Testis (tissue), 2 donors: ENCODE measurements around the gene NHSL2.

Experiments
- POLR2A ChIP-seq: fragments of 450-650 bp; IDR thresholded peaks from one replicate; pipeline ENCODE4 v1.6.1; 2017; ENCODE audit warnings: antibody characterized with exemption, mild to moderate bottlenecking, moderate library complexity
- TF ChIP-seq, protein P1 (sequence below), 3 experiments: fragments of 450-650 bp in 2 of 3; fragments of 200-600 bp in 1 of 3; sonication (generic) in 1 of 3; IDR thresholded peaks; one replicate each; pipeline ENCODE4 v1.5.1; 2016 to 2019; ENCODE audit warnings: antibody characterized with exemption in 3 of 3, mild to moderate bottlenecking in 2 of 3, moderate library complexity in 1 of 3

DNA sequence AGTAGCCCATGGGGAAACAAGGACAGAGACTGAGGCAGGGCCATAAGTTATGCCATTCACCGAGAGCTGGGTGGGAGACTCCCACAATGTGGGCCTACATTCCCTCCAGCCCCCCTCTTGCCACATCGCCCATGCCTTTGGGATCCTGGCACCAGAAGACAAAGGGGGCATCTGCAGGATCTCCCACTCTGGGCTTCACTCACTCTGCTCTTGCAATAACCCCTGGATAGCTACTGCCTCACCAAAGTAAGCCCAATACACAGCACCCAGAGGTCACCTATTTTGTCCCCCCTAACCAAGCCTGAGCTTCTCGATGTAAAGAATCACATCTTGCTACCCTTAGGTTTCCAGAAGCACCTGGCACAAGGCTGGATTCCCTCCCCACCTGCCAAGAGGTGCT lies 221.8 kb downstream of the NHSL2 start:
- TF ChIP-seq, protein P1, sequence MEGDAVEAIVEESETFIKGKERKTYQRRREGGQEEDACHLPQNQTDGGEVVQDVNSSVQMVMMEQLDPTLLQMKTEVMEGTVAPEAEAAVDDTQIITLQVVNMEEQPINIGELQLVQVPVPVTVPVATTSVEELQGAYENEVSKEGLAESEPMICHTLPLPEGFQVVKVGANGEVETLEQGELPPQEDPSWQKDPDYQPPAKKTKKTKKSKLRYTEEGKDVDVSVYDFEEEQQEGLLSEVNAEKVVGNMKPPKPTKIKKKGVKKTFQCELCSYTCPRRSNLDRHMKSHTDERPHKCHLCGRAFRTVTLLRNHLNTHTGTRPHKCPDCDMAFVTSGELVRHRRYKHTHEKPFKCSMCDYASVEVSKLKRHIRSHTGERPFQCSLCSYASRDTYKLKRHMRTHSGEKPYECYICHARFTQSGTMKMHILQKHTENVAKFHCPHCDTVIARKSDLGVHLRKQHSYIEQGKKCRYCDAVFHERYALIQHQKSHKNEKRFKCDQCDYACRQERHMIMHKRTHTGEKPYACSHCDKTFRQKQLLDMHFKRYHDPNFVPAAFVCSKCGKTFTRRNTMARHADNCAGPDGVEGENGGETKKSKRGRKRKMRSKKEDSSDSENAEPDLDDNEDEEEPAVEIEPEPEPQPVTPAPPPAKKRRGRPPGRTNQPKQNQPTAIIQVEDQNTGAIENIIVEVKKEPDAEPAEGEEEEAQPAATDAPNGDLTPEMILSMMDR (IDR thresholded peaks at IDR 0.05): no peak
- no peak for TF ChIP-seq POLR2A
